Peyer's patch (tissue), 4 donors: ENCODE measurements around the gene PPP6R1. TPM values are rescaled to one million over a fixed set of nuclear protein-coding genes. Genes with fewer than 3 reads are reported as not detected.
A peak's percentile ranks its signal among the peaks of the same experiment; 100 is the strongest.

Experiments
- DNase-seq, 3 donors: peaks; one replicate each; pipeline ENCODE4 v3.0.0-alpha.2; 2017 to 2019
- H3K27ac ChIP-seq, 4 donors: fragments of 200-600 bp; sonication (generic); one replicate each; pipeline ENCODE4 v1.5.1; 2016 to 2019
- H3K27me3 ChIP-seq, 2 donors: fragments of 200-600 bp; sonication (generic); one replicate each; pipeline ENCODE4 v1.5.1; 2019
- H3K36me3 ChIP-seq, 3 donors: fragments of 200-600 bp; sonication (generic); one replicate each; pipeline ENCODE4 v1.5.1; 2016 to 2019
- H3K4me1 ChIP-seq, 4 donors: fragments of 200-600 bp; sonication (generic); one replicate each; pipeline ENCODE4 v1.5.1; 2016 to 2019
- H3K4me3 ChIP-seq, 4 donors: fragments of 200-600 bp; sonication (generic); 1 replicate in 3 of 4; 2 replicates in 1 of 4; pipeline ENCODE4 v1.5.1; 2016 to 2019; ENCODE audit warnings: mild to moderate bottlenecking in 1 of 4
- H3K9me3 ChIP-seq, 4 donors: fragments of 200-600 bp; sonication (generic); one replicate each; pipeline ENCODE4 v1.5.1; 2016 to 2019; ENCODE audit warnings: mild to moderate bottlenecking in 1 of 4
- POLR2A ChIP-seq, 2 donors: fragments of 450-650 bp; IDR thresholded peaks; one replicate each; pipeline ENCODE4 v1.5.1; 2017; ENCODE audit warnings: antibody characterized with exemption in 2 of 2, mild to moderate bottlenecking in 2 of 2, moderate library complexity in 2 of 2
- total RNA-seq, 4 donors: library from RNA; depleted of rRNA; stranded (reverse); fragments of >200 nt; gene quantifications; one replicate each; pipeline ENCODE4 v1.1.0, GENCODE V29; 2016
- TF ChIP-seq, protein P1 (sequence below), 6 experiments: fragments of 450-650 bp in 4 of 6; fragments of 200-600 bp in 2 of 6; sonication (generic) in 1 of 6; IDR thresholded peaks; one replicate each; pipeline ENCODE4 v1.5.1; 2017 to 2019; ENCODE audit warnings: antibody characterized with exemption in 6 of 6, mild to moderate bottlenecking in 3 of 6, moderate library complexity in 1 of 6

The PPP6R1 gene
- total RNA-seq, 4 donors from 2014 or later: 71.2 to 123 (median 94.8) TPM

DNA sequence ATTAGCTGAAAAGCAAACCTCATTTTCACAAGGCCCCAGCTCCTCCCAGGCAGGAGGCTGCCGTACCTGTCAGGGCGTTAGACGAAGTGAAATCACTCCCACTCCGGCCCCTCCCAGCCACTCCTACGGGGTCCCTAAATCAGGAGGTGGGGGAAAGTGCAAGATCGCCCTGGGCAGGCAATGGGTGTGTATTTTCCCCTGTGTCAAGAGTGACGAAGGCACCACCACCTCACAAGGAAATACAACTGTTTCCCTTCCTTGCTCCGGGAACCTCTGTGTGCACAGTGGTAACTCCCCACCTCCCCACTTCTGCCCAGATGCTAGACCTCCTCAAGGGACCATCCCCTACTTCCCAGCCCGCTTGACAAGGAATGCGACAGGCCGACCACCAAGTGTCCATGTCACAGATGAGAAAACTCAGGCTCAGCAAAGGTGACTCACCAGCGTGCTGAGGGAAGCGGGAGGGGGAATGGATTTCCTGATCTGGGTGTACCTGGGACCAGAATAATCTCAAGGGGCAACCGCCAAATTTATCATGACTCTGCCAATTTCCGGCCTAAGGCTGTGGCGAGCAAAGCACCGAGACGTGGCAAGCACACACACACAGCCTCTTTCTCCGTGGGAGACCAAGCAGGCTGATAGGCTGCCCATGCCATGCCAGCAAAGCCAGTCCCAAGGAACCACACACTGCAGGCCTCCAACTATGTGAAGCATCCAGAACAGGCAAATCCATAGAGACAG, 7.3 kb downstream of the PPP6R1 start:
- peak overlapping the region in 2 of 4 donors; percentile 39 to 99 for H3K27ac ChIP-seq
- DNase-seq: peak in 2 of 3 donors; percentile 49 to 62
- H3K4me3 ChIP-seq: peak overlapping the region in 1 of 4 donors; percentile 5
- no peak for TF ChIP-seq POLR2A (IDR thresholded peaks at IDR 0.05)
- H3K27me3 ChIP-seq: no peaks in the 10 kb centered on the region
- peaks cover 0 to 70% (median 51%) of the 10 kb centered on the region in 4 donors for H3K4me1 ChIP-seq
- H3K9me3 ChIP-seq: no peaks in the 10 kb centered on the region
- peaks cover 0 to 25% (median 0%) of the 10 kb centered on the region in 3 donors for H3K36me3 ChIP-seq

DNA sequence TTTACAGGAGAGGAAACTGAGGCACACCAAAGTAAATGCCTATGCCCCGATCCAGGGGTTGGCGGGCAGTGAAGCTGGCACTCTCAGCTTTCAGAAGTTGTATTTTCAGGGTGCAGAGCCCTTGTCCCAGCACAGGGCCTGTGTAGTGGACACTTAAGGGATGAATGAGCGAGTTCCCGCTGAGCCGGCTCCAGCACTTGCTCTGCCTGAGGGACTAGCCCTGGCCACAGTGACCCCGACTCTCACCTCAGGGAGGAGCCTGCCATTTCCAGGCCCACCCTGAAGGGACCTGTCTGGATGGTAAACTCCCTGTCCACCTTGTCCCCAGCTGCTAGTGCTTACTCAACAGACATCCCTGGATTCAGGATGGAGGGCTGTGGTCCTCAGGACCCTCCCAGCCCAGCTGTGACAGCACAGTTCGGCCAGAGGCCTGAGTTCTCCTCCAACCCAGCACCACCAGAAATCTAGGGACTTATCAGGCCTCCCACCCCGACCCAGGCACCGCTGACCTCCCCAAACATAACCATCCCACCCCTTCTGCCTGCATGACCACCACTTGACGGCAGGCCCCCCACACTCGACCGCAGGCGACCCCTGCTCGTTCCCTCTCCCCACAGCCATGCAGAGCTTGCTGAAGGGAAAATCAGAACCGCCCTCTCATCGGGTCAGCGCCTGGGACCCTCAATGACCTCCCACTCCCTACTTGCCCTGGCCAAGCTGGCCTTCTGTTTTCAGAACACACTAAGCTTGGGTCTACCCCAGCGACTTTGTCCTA, 8.4 kb downstream of the PPP6R1 start:
- Histone ChIP-seq H3K9me3 (no peaks in the 10 kb centered on the region), H3K4me3 (no peak overlapping the region), H3K4me1 (peaks cover 0 to 59% (median 43%) of the 10 kb centered on the region in 4 donors), H3K27ac (no peak overlapping the region), H3K27me3 (no peaks in the 10 kb centered on the region), H3K36me3 (peaks cover 0 to 36% (median 0%) of the 10 kb centered on the region in 3 donors)
- TF ChIP-seq, protein P1, sequence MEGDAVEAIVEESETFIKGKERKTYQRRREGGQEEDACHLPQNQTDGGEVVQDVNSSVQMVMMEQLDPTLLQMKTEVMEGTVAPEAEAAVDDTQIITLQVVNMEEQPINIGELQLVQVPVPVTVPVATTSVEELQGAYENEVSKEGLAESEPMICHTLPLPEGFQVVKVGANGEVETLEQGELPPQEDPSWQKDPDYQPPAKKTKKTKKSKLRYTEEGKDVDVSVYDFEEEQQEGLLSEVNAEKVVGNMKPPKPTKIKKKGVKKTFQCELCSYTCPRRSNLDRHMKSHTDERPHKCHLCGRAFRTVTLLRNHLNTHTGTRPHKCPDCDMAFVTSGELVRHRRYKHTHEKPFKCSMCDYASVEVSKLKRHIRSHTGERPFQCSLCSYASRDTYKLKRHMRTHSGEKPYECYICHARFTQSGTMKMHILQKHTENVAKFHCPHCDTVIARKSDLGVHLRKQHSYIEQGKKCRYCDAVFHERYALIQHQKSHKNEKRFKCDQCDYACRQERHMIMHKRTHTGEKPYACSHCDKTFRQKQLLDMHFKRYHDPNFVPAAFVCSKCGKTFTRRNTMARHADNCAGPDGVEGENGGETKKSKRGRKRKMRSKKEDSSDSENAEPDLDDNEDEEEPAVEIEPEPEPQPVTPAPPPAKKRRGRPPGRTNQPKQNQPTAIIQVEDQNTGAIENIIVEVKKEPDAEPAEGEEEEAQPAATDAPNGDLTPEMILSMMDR (IDR thresholded peaks at IDR 0.05): no peak
- no peak for TF ChIP-seq POLR2A (IDR thresholded peaks at IDR 0.05)
- DNase-seq: no peak

DNA sequence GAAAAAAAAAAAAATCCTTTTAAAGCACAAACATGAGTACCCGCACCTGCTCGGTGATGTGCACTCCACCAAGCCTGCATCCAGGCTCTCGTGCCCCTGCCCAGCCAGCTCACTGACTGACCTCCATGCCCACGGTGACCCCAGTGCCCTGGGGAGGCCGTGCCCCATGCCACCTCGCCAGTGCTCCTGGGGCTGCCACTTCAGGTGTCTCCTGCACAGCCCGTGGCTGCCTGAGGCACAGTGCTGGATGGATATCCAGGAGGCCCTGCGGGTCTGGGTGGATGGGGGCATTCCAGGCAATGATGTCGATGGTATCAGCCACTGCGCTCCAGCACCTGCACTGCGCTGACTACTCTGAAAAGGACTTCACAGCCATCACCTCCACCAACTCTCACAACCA, 9.0 kb downstream of the PPP6R1 start:
- Histone ChIP-seq H3K4me1 (peaks cover 0 to 53% (median 39%) of the 10 kb centered on the region in 4 donors), H3K36me3 (peaks cover 0 to 42% (median 0%) of the 10 kb centered on the region in 3 donors), H3K9me3 (no peaks in the 10 kb centered on the region), H3K4me3 (no peak overlapping the region), H3K27ac (no peak overlapping the region), H3K27me3 (no peaks in the 10 kb centered on the region)
- TF ChIP-seq POLR2A (IDR thresholded peaks at IDR 0.05): no peak
- TF ChIP-seq, protein P1 (IDR thresholded peaks at IDR 0.05): no peak
- DNase-seq: no peak

DNA sequence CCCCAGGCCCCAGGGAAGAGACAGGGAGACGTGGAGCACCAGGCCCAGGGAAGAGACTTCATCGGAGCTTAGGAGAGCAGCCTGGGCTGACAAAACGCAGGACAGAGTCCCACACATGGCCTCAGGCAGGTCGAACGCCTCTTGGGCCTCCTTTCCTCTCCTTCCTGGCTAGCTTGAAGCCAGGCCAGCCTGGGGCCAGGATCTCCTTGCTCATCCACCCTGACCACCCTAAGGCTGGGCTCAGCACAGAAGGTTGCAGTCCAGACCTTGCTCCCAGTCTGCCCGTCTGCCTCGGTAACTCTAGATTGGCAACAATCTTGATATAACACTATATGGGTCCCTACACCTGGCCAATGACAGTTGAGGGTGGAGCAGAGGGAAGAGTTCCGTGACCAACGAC, 10.1 kb downstream of the PPP6R1 start:
- H3K27ac ChIP-seq: no peak overlapping the region
- H3K27me3 ChIP-seq: no peaks in the 10 kb centered on the region
- peaks cover 0 to 53% (median 0%) of the 10 kb centered on the region in 3 donors for H3K36me3 ChIP-seq
- no peak for DNase-seq
- no peak overlapping the region for H3K4me3 ChIP-seq
- H3K9me3 ChIP-seq: no peaks in the 10 kb centered on the region
- TF ChIP-seq, protein P1 (IDR thresholded peaks at IDR 0.05): no peak
- TF ChIP-seq POLR2A (IDR thresholded peaks at IDR 0.05): no peak
- H3K4me1 ChIP-seq: peaks cover 0 to 49% (median 38%) of the 10 kb centered on the region in 4 donors

DNA sequence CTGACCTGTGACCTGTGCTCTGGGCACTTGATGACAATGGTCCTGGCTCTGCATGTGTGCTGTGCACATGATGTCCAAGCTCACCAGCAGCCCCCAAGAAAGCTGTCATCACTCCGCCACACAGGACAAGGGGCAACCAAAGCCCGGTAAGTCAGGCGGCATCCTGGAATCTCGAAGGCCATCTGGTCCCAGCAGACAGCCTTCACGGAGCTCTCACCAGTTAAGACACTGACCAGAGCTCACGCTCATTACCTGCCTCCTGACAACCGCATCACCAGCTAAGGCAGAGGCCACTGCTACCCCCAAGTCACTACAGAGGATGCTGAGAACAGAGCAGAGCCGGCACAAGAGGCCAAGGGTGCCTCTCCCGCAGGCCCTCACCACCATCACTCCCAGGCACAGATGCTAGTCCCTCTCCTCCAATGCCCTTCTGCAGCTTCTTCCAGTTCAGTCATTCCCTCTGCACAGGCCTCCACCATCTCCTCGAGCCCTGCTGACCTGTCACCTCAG, 10.6 kb downstream of the PPP6R1 start:
- H3K9me3 ChIP-seq: no peaks in the 10 kb centered on the region
- peaks cover 0 to 49% (median 34%) of the 10 kb centered on the region in 4 donors for H3K4me1 ChIP-seq
- H3K4me3 ChIP-seq: no peak overlapping the region
- H3K27me3 ChIP-seq: no peaks in the 10 kb centered on the region
- peak overlapping the region in 2 of 4 donors; percentile 33 to 52 for H3K27ac ChIP-seq
- peaks cover 0 to 58% (median 0%) of the 10 kb centered on the region in 3 donors for H3K36me3 ChIP-seq
- TF ChIP-seq POLR2A (IDR thresholded peaks at IDR 0.05): no peak
- TF ChIP-seq, protein P1 (IDR thresholded peaks at IDR 0.05): no peak
- no peak for DNase-seq
